Tibial nerve (tissue), 4 donors: ENCODE results near the gene TBC1D22A. TPM values are rescaled to one million over a fixed set of nuclear protein-coding genes. Genes with fewer than 3 reads are reported as not detected.

ENCODE experiments used
- DNase-seq, 2 donors: peaks; one replicate each; pipeline ENCODE4 v3.0.0-alpha.2; 2019; ENCODE audit warnings: low spot score in 2 of 2
- H3K27ac ChIP-seq, 4 donors: fragments of 200-600 bp; sonication (generic) in 3 of 4; one replicate each; pipeline ENCODE4 v1.5.1; 2017 to 2019; ENCODE audit warnings: mild to moderate bottlenecking in 1 of 4
- H3K27me3 ChIP-seq, 2 donors: fragments of 200-600 bp; sonication (generic) in 1 of 2; one replicate each; pipeline versions ENCODE4 v1.5.1 to v1.6.0; 2017 to 2019
- H3K36me3 ChIP-seq, 3 donors: fragments of 200-600 bp; sonication (generic); one replicate each; pipeline ENCODE4 v1.5.1; 2018 to 2019
- H3K4me1 ChIP-seq, 4 donors: fragments of 200-600 bp; sonication (generic) in 3 of 4; one replicate each; pipeline ENCODE4 v1.5.1; 2017 to 2019
- H3K4me3 ChIP-seq, 4 donors: fragments of 200-600 bp; sonication (generic) in 3 of 4; one replicate each; pipeline ENCODE4 v1.5.1; 2017 to 2019; ENCODE audit warnings: mild to moderate bottlenecking in 1 of 4, moderate library complexity in 1 of 4
- H3K9me3 ChIP-seq, 4 donors: fragments of 200-600 bp; sonication (generic) in 3 of 4; one replicate each; pipeline ENCODE4 v1.5.1; 2017 to 2019
- CTCF ChIP-seq, 5 experiments: fragments of 200-600 bp in 3 of 5; fragments of 450-650 bp in 2 of 5; sonication (generic) in 3 of 5; IDR thresholded peaks; one replicate each; pipeline ENCODE4 v1.5.1; 2016 to 2019; ENCODE audit warnings: antibody characterized with exemption in 5 of 5, mild to moderate bottlenecking in 3 of 5, moderate library complexity in 2 of 5
- EP300 ChIP-seq, 2 donors: sonication (generic); formaldehyde crosslinking; IDR thresholded peaks; one replicate each; pipeline ENCODE4 v1.6.1; 2017; ENCODE audit warnings: antibody characterized with exemption in 2 of 2, mild to moderate bottlenecking in 1 of 2
- POLR2A ChIP-seq, 2 donors: fragments of 450-650 bp; IDR thresholded peaks; one replicate each; pipeline ENCODE4 v1.6.1; 2017; ENCODE audit warnings: antibody characterized with exemption in 2 of 2, mild to moderate bottlenecking in 2 of 2, moderate library complexity in 2 of 2
- WGBS, 2 donors: methylation state at CpG; one replicate each; pipeline ENCODE4 v1.1.5; 2018; 5-methylcytosine and 5-hydroxymethylcytosine counted together
- total RNA-seq, 4 donors: library from RNA; depleted of rRNA; stranded (reverse); fragments of >200 nt; gene quantifications; one replicate each; pipeline ENCODE4 v1.1.0, GENCODE V29; 2016

The TBC1D22A gene
- total RNA-seq, 4 donors from 2014 or later, result 27.3 to 35.4 (median 29.3) TPM

- Histone ChIP-seq H3K9me3 (no peaks in the 10 kb centered on the region), H3K4me1 (peaks cover 0 to 8% (median 0%) of the 10 kb centered on the region in 4 donors), H3K27me3 (no peaks in the 10 kb centered on the region), H3K36me3 (peaks cover 0 to 13% (median 0%) of the 10 kb centered on the region in 3 donors), H3K27ac (peak overlapping the region in 1 of 4 donors; percentile 69), H3K4me3 (no peak overlapping the region)
- TF ChIP-seq CTCF (IDR thresholded peaks at IDR 0.05) (no peak), POLR2A (IDR thresholded peaks at IDR 0.05) (no peak), EP300 (IDR thresholded peaks at IDR 0.05) (no peak)
- DNase-seq, result no peak
- WGBS, 2 donors, result 85% methylated on average over 14 of the region's 14 CpGs
These were observed 140.0 kb downstream of the TBC1D22A start for GRCh38 chr22:46902436-46902835.

- 74 to 85% methylated on average over 17 to 24 of the region's 29 CpGs for WGBS, 2 donors
- TF ChIP-seq CTCF (IDR thresholded peaks at IDR 0.05) (no peak), EP300 (IDR thresholded peaks at IDR 0.05) (no peak), POLR2A (IDR thresholded peaks at IDR 0.05) (no peak)
- Histone ChIP-seq H3K9me3 (no peaks in the 10 kb centered on the region), H3K27me3 (no peaks in the 10 kb centered on the region), H3K36me3 (peaks cover 0 to 21% (median 0%) of the 10 kb centered on the region in 3 donors), H3K27ac (peak overlapping the region in 2 of 4 donors; percentile 43 to 69), H3K4me3 (no peak overlapping the region), H3K4me1 (peaks cover 0 to 13% (median 0%) of the 10 kb centered on the region in 4 donors)
- DNase-seq, result no peak
These were observed 140.8 kb downstream of the TBC1D22A start for GRCh38 chr22:46902998-46903916.

GRCh38 chr22:46905415-46905814 is 143.0 kb downstream of the TBC1D22A start:
- no peak for TF ChIP-seq POLR2A (IDR thresholded peaks at IDR 0.05)
- no peak for TF ChIP-seq EP300 (IDR thresholded peaks at IDR 0.05)
- TF ChIP-seq CTCF (IDR thresholded peaks at IDR 0.05), result no peak
- H3K4me3 ChIP-seq, result no peak overlapping the region
- 91 to 96% methylated on average over 15 of the region's 15 CpGs for WGBS, 2 donors
- no peaks in the 10 kb centered on the region for H3K27me3 ChIP-seq
- H3K9me3 ChIP-seq, result no peaks in the 10 kb centered on the region
- H3K36me3 ChIP-seq, result peaks cover 0 to 21% (median 0%) of the 10 kb centered on the region in 3 donors
- no peak for DNase-seq
- H3K4me1 ChIP-seq, result peaks cover 0 to 13% (median 0%) of the 10 kb centered on the region in 4 donors
- H3K27ac ChIP-seq, result peak overlapping the region in 1 of 4 donors; percentile 5

GRCh38 chr22:46905834-46906233 is 143.4 kb downstream of the TBC1D22A start:
- Histone ChIP-seq H3K4me3 (no peak overlapping the region), H3K36me3 (peaks cover 0 to 21% (median 0%) of the 10 kb centered on the region in 3 donors), H3K27ac (peak overlapping the region in 1 of 4 donors; percentile 33), H3K4me1 (peaks cover 0 to 13% (median 0%) of the 10 kb centered on the region in 4 donors), H3K27me3 (no peaks in the 10 kb centered on the region), H3K9me3 (no peaks in the 10 kb centered on the region)
- TF ChIP-seq CTCF (IDR thresholded peaks at IDR 0.05), result no peak
- TF ChIP-seq EP300 (IDR thresholded peaks at IDR 0.05), result no peak
- no peak for TF ChIP-seq POLR2A (IDR thresholded peaks at IDR 0.05)
- WGBS, 2 donors, result 76 to 79% methylated on average over 7 to 8 of the region's 8 CpGs
- no peak for DNase-seq
